Keratinocyte (primary cell): ENCODE results near the gene SERPINB10. TPM values are rescaled to one million over a fixed set of nuclear protein-coding genes. Genes with fewer than 3 reads are reported as not detected.

Source experiments
- DNase-seq: peaks from one replicate; pipeline ENCODE4 v3.0.0-alpha.2; 2011; ENCODE audit warnings: low read depth, missing footprints, low spot score
- FAIRE-seq: peaks from 2 replicates; lab custom pipeline; 2011; peaks lifted over from hg19 to GRCh38; lab: Jason Lieb, UNC
- H2AFZ ChIP-seq: 2 replicates; pipeline ENCODE4 v1.6.0; 2012; ENCODE audit warnings: low read length, control low read depth, inconsistent platforms; ENCODE audit not compliant: control insufficient read depth
- H3K27ac ChIP-seq: 2 replicates; pipeline ENCODE4 v1.5.1; 2011; ENCODE audit warnings: low read length; ENCODE audit not compliant: control insufficient read depth, insufficient read depth
- H3K27me3 ChIP-seq: 3 replicates; pipeline ENCODE4 v1.6.0; 2011; ENCODE audit warnings: low read length; ENCODE audit not compliant: control insufficient read depth, insufficient read depth; ENCODE audit errors: extremely low read depth
- H3K36me3 ChIP-seq, 2 experiments: 2 replicates in 1 of 2; 3 replicates in 1 of 2; pipeline ENCODE4 v1.5.1; 2011; ENCODE audit warnings: low read length in 2 of 2, mild to moderate bottlenecking in 1 of 2; ENCODE audit not compliant: control insufficient read depth in 2 of 2, insufficient read depth in 2 of 2; ENCODE audit errors: extremely low read depth in 1 of 2
- H3K4me1 ChIP-seq: 3 replicates; pipeline ENCODE4 v1.5.1; 2011; ENCODE audit warnings: low read length; ENCODE audit not compliant: control insufficient read depth, insufficient read depth; ENCODE audit errors: extremely low read depth
- H3K4me2 ChIP-seq: 3 replicates; pipeline ENCODE4 v1.6.0; 2011; ENCODE audit warnings: low read depth, low read length; ENCODE audit not compliant: control insufficient read depth, insufficient read depth; ENCODE audit errors: extremely low read depth
- H3K4me3 ChIP-seq, 3 experiments: fragments of 200-600 bp in 1 of 3; sonication (generic) in 1 of 3; 2 replicates in 2 of 3; 3 replicates in 1 of 3; pipeline ENCODE4 v1.5.1; 2011 to 2016; ENCODE audit warnings: low read length in 3 of 3, mild to moderate bottlenecking in 3 of 3, control low read depth in 2 of 3, inconsistent platforms in 1 of 3, low read depth in 1 of 3, mixed read lengths in 1 of 3, mixed run types in 1 of 3, moderate library complexity in 1 of 3; ENCODE audit not compliant: control insufficient read depth in 2 of 3, insufficient read depth in 2 of 3; ENCODE audit errors: extremely low read depth in 1 of 3
- H3K79me2 ChIP-seq: 2 replicates; pipeline ENCODE4 v1.6.0; 2012; ENCODE audit warnings: low read length; ENCODE audit not compliant: control insufficient read depth, insufficient read depth
- H3K9ac ChIP-seq: 3 replicates; pipeline ENCODE4 v1.6.0; 2011; ENCODE audit warnings: low read length; ENCODE audit not compliant: control insufficient read depth, insufficient read depth; ENCODE audit errors: extremely low read depth
- H3K9me1 ChIP-seq: 3 replicates; pipeline ENCODE4 v1.6.0; 2011; ENCODE audit warnings: low read length; ENCODE audit not compliant: control insufficient read depth, insufficient read depth; ENCODE audit errors: extremely low read depth
- H3K9me3 ChIP-seq: 2 replicates; pipeline ENCODE4 v1.5.1; 2012; ENCODE audit warnings: low read depth, low read length; ENCODE audit not compliant: control insufficient read depth
- H4K20me1 ChIP-seq: 3 replicates; pipeline ENCODE4 v1.6.0; 2011; ENCODE audit warnings: low read length; ENCODE audit not compliant: control insufficient read depth, insufficient read depth; ENCODE audit errors: extremely low read depth
- CTCF ChIP-seq, 3 experiments: IDR thresholded peaks in 1 of 3; conservative IDR thresholded peaks in 1 of 3; optimal IDR thresholded peaks in 1 of 3; 2 replicates in 2 of 3; 3 replicates in 1 of 3; pipeline versions ENCODE3 to v1.5.1; 2011; ENCODE audit warnings: low read length in 3 of 3, mild to moderate bottlenecking in 3 of 3, moderate library complexity in 2 of 3, control low read depth in 1 of 3, inconsistent platforms in 1 of 3; ENCODE audit not compliant: insufficient read depth in 2 of 3; ENCODE audit errors: extremely low read depth in 1 of 3
- EZH2 ChIP-seq: IDR thresholded peaks from one replicate; pipeline ENCODE4 v1.6.1; 2012; ENCODE audit warnings: inconsistent platforms, mild to moderate bottlenecking, low read length, moderate library complexity
- dilution Hi-C: fragments of 300-500 bp; cut with MboI; formaldehyde crosslinking; loops from one replicate; pipeline ENCODE4 v1.7.0; 2020; ENCODE audit warnings: low sequenced_read_pairs; ENCODE audit not compliant: extremely low pct_ligation_motif_present
- polyA plus RNA-seq, 5 experiments: library from polyadenylated mRNA; depleted of rRNA in 3 of 5; stranded (reverse) in 3 of 5; stranded (forward) in 1 of 5; unstranded in 1 of 5; fragments of >200 nt; gene quantifications; 1 replicate in 1 of 5; 2 replicates in 3 of 5; 3 replicates in 1 of 5; pipeline versions ENCODE4 v1.2.1 to v1.2.3, GENCODE V29; 2011 to 2012; ENCODE audit warnings: missing spikeins in 2 of 5, low read depth in 1 of 5, low replicate concordance in 1 of 5

Gene SERPINB10
- polyA plus RNA-seq, 1 donor (not counting 4 experiments of a cell fraction or from before 2014, with no cell fraction given): 10.1 TPM

- FAIRE-seq: peak; percentile 34
- dilution Hi-C loops: no loop called here
- TF ChIP-seq CTCF (optimal IDR thresholded peaks at IDR 0.05 in 1 of 3, IDR thresholded peaks at IDR 0.05 in 1 of 3, conservative IDR thresholded peaks at IDR 0.05 in 1 of 3; ENCODE audit: extremely low read depth in 1 of 3, insufficient read depth in 2 of 3, low read length in 3 of 3) (no peak), EZH2 (no peak)
- Histone ChIP-seq H3K36me3 (no peaks in the 10 kb centered on the region), H3K9ac (no peak overlapping the region), H3K79me2 (no peaks in the 10 kb centered on the region), H3K4me2 (peak overlapping the region; percentile 0), H3K9me1 (no peaks in the 10 kb centered on the region), H4K20me1 (no peaks in the 10 kb centered on the region), H3K4me1 (peaks cover 49% of the 10 kb centered on the region), H3K4me3 (no peak overlapping the region), H3K9me3 (no peaks in the 10 kb centered on the region), H3K27me3 (no peaks in the 10 kb centered on the region), H3K27ac (peak overlapping the region; percentile 86), H2AFZ (no peak overlapping the region)
- no peak for DNase-seq
These were observed 29.4 kb upstream of the SERPINB10 start for GRCh38 chr18:63878343-63878742.

- Histone ChIP-seq H3K4me3 (no peak overlapping the region), H3K9ac (peak overlapping the region; percentile 38), H3K27ac (peak overlapping the region; percentile 86), H3K4me1 (peaks cover 55% of the 10 kb centered on the region), H3K36me3 (no peaks in the 10 kb centered on the region), H3K27me3 (no peaks in the 10 kb centered on the region), H2AFZ (peak overlapping the region; percentile 68), H3K79me2 (no peaks in the 10 kb centered on the region), H3K9me3 (no peaks in the 10 kb centered on the region), H4K20me1 (no peaks in the 10 kb centered on the region), H3K4me2 (peak overlapping the region; percentile 0), H3K9me1 (no peaks in the 10 kb centered on the region)
- DNase-seq: no peak
- peak; percentile 75 for FAIRE-seq
- TF ChIP-seq EZH2: no peak
- dilution Hi-C loops: no loop called here
These were observed 28.8 kb upstream of the SERPINB10 start for GRCh38 chr18:63878925-63879324.

- FAIRE-seq (peak; percentile 92), DNase-seq (no peak)
- no peak overlapping the region for H2AFZ ChIP-seq
- dilution Hi-C loops: no loop called here
- H3K79me2 ChIP-seq: no peaks in the 10 kb centered on the region
- no peak for TF ChIP-seq EZH2
- no peak for TF ChIP-seq CTCF (optimal IDR thresholded peaks at IDR 0.05 in 1 of 3, IDR thresholded peaks at IDR 0.05 in 1 of 3, conservative IDR thresholded peaks at IDR 0.05 in 1 of 3; ENCODE audit: extremely low read depth in 1 of 3, insufficient read depth in 2 of 3, low read length in 3 of 3)
- H3K9me3 ChIP-seq: no peaks in the 10 kb centered on the region
- no peaks in the 10 kb centered on the region for H3K9me1 ChIP-seq
- H4K20me1 ChIP-seq: no peaks in the 10 kb centered on the region
- peak overlapping the region; percentile 29 for H3K4me2 ChIP-seq
- H3K4me3 ChIP-seq: no peak overlapping the region
- H3K36me3 ChIP-seq: no peaks in the 10 kb centered on the region
- H3K4me1 ChIP-seq: peaks cover 62% of the 10 kb centered on the region
- H3K27me3 ChIP-seq: no peaks in the 10 kb centered on the region
- peak overlapping the region; percentile 98 for H3K27ac ChIP-seq
- no peak overlapping the region for H3K9ac ChIP-seq
These were observed 28.0 kb upstream of the SERPINB10 start for GRCh38 chr18:63879709-63880108.
